Thymus (tissue), 11 donors: Measurements from ENCODE around the gene KRT77. TPM values are rescaled to one million over a fixed set of nuclear protein-coding genes. Genes with fewer than 3 reads are reported as not detected.

Experiments
- DNase-seq, 9 donors: peaks; one replicate each; pipeline ENCODE4 v3.0.0-alpha.2; 2013; ENCODE audit warnings: low spot score in 9 of 9, low read depth in 6 of 9, missing footprints in 1 of 9
- H3K27ac ChIP-seq, 2 donors: one replicate each; pipeline ENCODE4 v1.5.1; 2013; ENCODE audit warnings: control low read depth in 1 of 2, low read depth in 1 of 2, low read length in 1 of 2, mild to moderate bottlenecking in 1 of 2, moderate library complexity in 1 of 2
- H3K27me3 ChIP-seq, 2 donors: one replicate each; pipeline ENCODE4 v1.5.1; 2013; ENCODE audit warnings: low read length in 1 of 2; ENCODE audit not compliant: control insufficient read depth in 2 of 2, insufficient read depth in 1 of 2
- H3K36me3 ChIP-seq, 2 donors: one replicate each; pipeline ENCODE4 v1.5.1; 2013; ENCODE audit warnings: low read length in 1 of 2, mild to moderate bottlenecking in 1 of 2, moderate library complexity in 1 of 2; ENCODE audit not compliant: control insufficient read depth in 2 of 2, insufficient read depth in 2 of 2
- H3K4me1 ChIP-seq, 2 donors: one replicate each; pipeline ENCODE4 v1.5.1; 2013; ENCODE audit warnings: low read length in 2 of 2; ENCODE audit not compliant: control insufficient read depth in 2 of 2, insufficient read depth in 2 of 2
- H3K4me3 ChIP-seq, 2 donors: one replicate each; pipeline ENCODE4 v1.5.1; 2013; ENCODE audit warnings: low read length in 2 of 2, control low read depth in 1 of 2, mild to moderate bottlenecking in 1 of 2
- H3K9me3 ChIP-seq, 2 donors: one replicate each; pipeline ENCODE4 v1.5.1; 2013; ENCODE audit warnings: low read length in 1 of 2, mild to moderate bottlenecking in 1 of 2; ENCODE audit not compliant: control insufficient read depth in 2 of 2, insufficient read depth in 1 of 2
- WGBS: extraction: QIAGEN DNeasy Blood & Tissue Kit; methylation state at CpG from one replicate; pipeline ENCODE4 v1.1.7; 2013; 5-methylcytosine and 5-hydroxymethylcytosine counted together
- polyA plus RNA-seq: library from polyadenylated mRNA; stranded (reverse); fragments of 200-250 nt; gene quantifications from one replicate; pipeline ENCODE4 v1.2.3, GENCODE V29; 2013
- total RNA-seq: library from RNA; stranded (reverse); fragments of 120-200 nt; gene quantifications from one replicate; pipeline ENCODE4 v1.2.4, GENCODE V29; 2013
- donor health status: healthy.

Gene KRT77
- total and polyA plus RNA-seq, 2 donors, result 0.66 to 4.1 TPM

GRCh38 chr12:52644078-52644415 is 59.3 kb downstream of the KRT77 start:
- no peak overlapping the region for H3K27ac ChIP-seq

GRCh38 chr12:52643233-52644077 is 59.9 kb downstream of the KRT77 start:
- no peak for DNase-seq
- H3K4me1 ChIP-seq, result peaks cover 0 to 32% of the 10 kb centered on the region in 2 donors
- 95% methylated on average over 10 of the region's 10 CpGs for WGBS
- peaks cover 0 to 5% of the 10 kb centered on the region in 2 donors for H3K9me3 ChIP-seq
- no peaks in the 10 kb centered on the region for H3K27me3 ChIP-seq
- no peak overlapping the region for H3K4me3 ChIP-seq
- H3K27ac ChIP-seq, result no peak overlapping the region
- H3K36me3 ChIP-seq, result no peaks in the 10 kb centered on the region

More at GRCh38 chr12:52644078-52644415, 59.3 kb downstream of the KRT77 start:
- DNase-seq, result no peak
- WGBS, result 98% methylated on average over 6 of the region's 6 CpGs
- Histone ChIP-seq H3K36me3 (no peaks in the 10 kb centered on the region), H3K9me3 (peaks cover 0 to 5% of the 10 kb centered on the region in 2 donors), H3K4me1 (peaks cover 0 to 36% of the 10 kb centered on the region in 2 donors), H3K4me3 (no peak overlapping the region), H3K27me3 (no peaks in the 10 kb centered on the region)

GRCh38 chr12:52641468-52641867 is 61.9 kb downstream of the KRT77 start:
- 79% methylated on average over 4 of the region's 4 CpGs for whole genome bisulfite sequencing

More at GRCh38 chr12:52641468-52641867, 61.9 kb downstream of the KRT77 start:
- H3K27me3 ChIP-seq, result no peaks in the 10 kb centered on the region
- no peak overlapping the region for H3K27ac ChIP-seq
- no peaks in the 10 kb centered on the region for H3K36me3 ChIP-seq
- H3K4me3 ChIP-seq, result no peak overlapping the region
- peaks cover 0 to 19% of the 10 kb centered on the region in 2 donors for H3K4me1 ChIP-seq
- H3K9me3 ChIP-seq, result peaks cover 0 to 5% of the 10 kb centered on the region in 2 donors
- no peak for DNase-seq

Other genes starting within 250 kb of the KRT77 start
- 0.28 TPM for gene KRT6C, start 229.7 kb downstream of the KRT77 start, total RNA-seq
- gene KRT6C, start 229.7 kb downstream of the KRT77 start, polyA plus RNA-seq, result 23.5 TPM
- 14.4 TPM for gene KRT6A, start 210.3 kb downstream of the KRT77 start, total RNA-seq
- 671 TPM for gene KRT6A, start 210.3 kb downstream of the KRT77 start, polyA plus RNA-seq
- gene KRT5, start 183.1 kb downstream of the KRT77 start, total RNA-seq, result 326 TPM
- gene KRT5, start 183.1 kb downstream of the KRT77 start, polyA plus RNA-seq, result 1,023 TPM
- 0.57 TPM for gene KRT71, start 150.4 kb downstream of the KRT77 start, total RNA-seq
- gene KRT71, start 150.4 kb downstream of the KRT77 start, polyA plus RNA-seq, result 3.6 TPM
- 0.09 TPM for gene KRT74, start 129.7 kb downstream of the KRT77 start, total RNA-seq
- 0.34 TPM for gene KRT74, start 129.7 kb downstream of the KRT77 start, polyA plus RNA-seq
- gene KRT72, start 102.1 kb downstream of the KRT77 start, total RNA-seq, result 0.33 TPM
- gene KRT72, start 102.1 kb downstream of the KRT77 start, polyA plus RNA-seq, result 12.0 TPM
- 0.28 TPM for gene KRT73, start 85.0 kb downstream of the KRT77 start, total RNA-seq
- 1.9 TPM for gene KRT73, start 85.0 kb downstream of the KRT77 start, polyA plus RNA-seq
- gene KRT2, start 51.3 kb downstream of the KRT77 start, total RNA-seq, result 3.6 TPM
- gene KRT2, start 51.3 kb downstream of the KRT77 start, polyA plus RNA-seq, result 26.4 TPM
- 9.3 TPM for gene KRT1, start 23.1 kb downstream of the KRT77 start, total RNA-seq
- gene KRT1, start 23.1 kb downstream of the KRT77 start, polyA plus RNA-seq, result 507 TPM
- 0.14 TPM for gene KRT76, start 73.8 kb upstream of the KRT77 start, total RNA-seq
- 0.91 TPM for gene KRT76, start 73.8 kb upstream of the KRT77 start, polyA plus RNA-seq
- 0.14 TPM for gene KRT3, start 92.6 kb upstream of the KRT77 start, total RNA-seq
- gene KRT3, start 92.6 kb upstream of the KRT77 start, polyA plus RNA-seq, result 1.0 TPM
- 0.66 TPM for gene KRT4, start 110.6 kb upstream of the KRT77 start, total RNA-seq
- gene KRT4, start 110.6 kb upstream of the KRT77 start, polyA plus RNA-seq, result 24.8 TPM
- 1.0 TPM for gene KRT79, start 130.8 kb upstream of the KRT77 start, total RNA-seq
- 25.8 TPM for gene KRT79, start 130.8 kb upstream of the KRT77 start, polyA plus RNA-seq
- 0.42 TPM for gene KRT78, start 145.5 kb upstream of the KRT77 start, total RNA-seq
- 7.2 TPM for gene KRT78, start 145.5 kb upstream of the KRT77 start, polyA plus RNA-seq
- gene KRT8, start 201.6 kb upstream of the KRT77 start, total RNA-seq, result 100 TPM
- 142 TPM for gene KRT8, start 201.6 kb upstream of the KRT77 start, polyA plus RNA-seq
- 23.6 TPM for gene KRT18, start 245.6 kb upstream of the KRT77 start, total RNA-seq
- gene KRT18, start 245.6 kb upstream of the KRT77 start, polyA plus RNA-seq, result 60.2 TPM